SW480 (cell line): ENCODE results near the gene HIVEP3.
A peak's percentile ranks its signal among the peaks of the same experiment; 100 is the strongest.

Experiments used
- DNase-seq: peaks from one replicate; pipeline ENCODE4 v3.0.0-alpha.2; 2016; ENCODE audit warnings: low spot score

HIVEP3 gene

DNA sequence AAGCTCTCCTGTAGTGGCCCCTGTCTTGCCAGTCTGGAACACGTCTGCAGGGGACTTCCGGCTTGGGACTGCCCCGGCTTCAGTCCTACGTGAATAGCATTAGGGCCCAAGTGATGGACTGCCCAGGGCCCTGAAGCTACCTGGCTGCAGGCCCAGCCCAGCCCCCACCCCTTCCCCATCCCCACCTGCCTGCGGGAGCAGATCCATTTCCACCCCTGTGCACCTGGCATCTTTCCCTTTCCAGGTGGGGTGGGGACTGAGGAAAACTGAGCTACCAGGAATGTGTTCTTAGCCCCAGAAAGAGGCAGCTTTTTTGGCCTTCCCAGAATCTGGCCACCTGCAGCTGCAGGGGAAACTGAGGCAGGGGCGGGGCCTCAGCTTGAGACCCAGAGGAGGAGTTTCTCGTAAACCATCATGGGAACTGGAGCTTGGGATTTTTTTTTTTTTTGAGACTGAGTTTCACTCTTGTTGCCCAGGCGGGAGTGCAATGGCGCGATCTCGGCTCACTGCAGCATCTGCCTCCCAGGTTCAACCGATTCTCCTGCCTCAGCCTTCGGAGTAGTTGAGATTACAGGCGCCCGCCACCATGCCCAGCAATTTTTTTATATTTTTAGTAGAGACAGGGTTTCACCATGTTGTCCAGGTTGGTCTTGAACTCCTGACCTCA is 437.5 kb downstream of the HIVEP3 start:
- no peak for DNase-seq

DNA sequence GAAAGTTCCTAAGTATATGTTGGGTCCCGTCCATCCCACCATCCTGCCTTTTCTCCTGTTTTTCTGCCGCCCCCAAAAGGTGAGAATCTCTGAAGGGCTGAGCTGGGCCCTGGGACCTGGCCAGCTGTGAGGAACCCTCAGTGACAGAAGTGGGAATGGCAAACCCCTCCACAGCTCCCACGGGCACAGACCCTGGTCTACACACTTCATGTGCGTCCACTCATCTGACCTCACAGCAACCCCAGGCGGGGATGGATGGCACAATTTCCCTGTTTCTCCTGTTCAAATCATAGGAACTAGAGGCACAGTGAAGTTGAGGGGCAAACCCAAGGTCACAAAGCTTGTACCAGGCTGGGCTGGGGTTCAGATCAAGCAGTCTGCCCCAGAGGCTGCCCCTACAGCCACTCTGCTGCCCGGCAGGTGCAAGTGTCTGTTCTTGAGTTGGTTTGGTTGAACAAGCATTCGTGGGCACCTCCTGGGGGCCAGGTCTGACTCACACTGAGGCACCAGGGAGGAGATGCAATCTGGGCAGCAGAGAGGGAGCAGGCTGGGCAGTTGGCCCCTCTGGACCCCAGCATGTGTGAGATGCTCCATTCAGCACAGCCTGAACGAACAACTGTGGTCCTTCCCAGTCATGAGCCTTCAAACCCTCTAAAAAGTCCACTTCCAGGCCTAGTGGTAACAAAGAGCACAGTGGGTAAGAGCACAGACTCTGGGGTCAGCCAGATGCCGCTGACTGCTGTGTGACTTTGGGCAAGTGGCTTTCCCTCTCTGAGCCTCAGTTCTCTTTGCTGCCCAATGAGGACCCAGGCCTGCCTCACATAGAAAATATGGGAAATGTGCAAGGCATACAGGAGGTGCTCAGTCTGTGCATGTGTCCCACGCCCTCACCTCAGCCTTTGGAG is 438.3 kb downstream of the HIVEP3 start:
- no peak for DNase-seq

DNA sequence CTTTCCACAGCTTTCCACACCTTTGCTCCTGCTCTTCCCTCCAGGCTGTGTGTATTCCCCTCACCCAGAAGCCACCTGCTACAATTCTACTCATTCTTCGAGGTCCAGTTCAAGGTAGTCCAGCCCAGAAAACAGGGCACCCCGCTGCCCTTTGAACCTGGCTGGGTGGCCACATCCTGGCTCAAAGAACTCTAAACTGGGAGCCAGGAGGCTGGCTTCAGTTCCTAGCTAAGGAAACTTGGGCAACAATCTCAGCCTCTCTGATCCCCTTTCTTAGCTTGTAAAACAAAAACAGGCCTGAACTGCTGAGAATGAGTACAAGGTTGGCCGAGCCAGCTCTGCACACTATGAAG is 438.9 kb downstream of the HIVEP3 start:
- DNase-seq: no peak

DNA sequence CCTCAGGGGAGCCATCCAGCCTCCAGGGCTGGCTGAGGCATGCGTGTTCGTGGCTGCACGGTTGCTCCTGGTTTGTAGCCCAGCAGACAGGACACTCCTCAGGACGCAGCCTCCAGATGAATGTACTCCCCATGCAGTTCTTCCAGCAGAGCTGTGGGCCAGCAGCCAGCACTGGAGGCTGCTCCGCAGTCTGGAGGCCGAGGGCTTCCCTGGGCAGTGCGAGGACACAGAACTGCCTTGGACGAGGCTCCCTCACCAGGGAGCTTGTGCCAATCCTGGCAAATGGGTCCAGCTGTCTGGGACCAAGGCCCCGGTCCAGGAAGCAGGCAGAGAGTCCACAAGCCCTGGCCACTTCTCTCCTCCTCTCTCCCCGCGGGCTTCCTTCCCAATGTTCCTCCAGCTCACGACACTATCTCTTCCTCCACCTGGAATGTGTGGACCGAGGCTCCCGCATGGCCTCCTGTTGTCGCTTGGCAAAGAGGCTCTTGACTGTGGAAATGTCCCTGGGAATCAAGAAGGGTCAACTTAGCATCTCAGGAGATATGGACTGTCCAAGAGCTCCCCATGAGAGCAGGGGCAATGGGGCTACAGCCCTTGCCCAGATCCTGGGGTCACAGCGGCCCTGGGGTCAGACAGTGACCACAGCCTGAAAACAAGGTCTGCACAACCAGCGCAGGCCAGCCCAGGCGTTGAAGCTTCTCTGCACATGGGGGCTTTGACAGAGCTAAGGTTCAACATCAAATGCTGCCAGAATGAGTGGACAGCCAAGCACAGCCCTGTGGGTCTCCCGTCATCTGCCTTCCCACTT is 439.5 kb downstream of the HIVEP3 start:
- DNase-seq: no peak

DNA sequence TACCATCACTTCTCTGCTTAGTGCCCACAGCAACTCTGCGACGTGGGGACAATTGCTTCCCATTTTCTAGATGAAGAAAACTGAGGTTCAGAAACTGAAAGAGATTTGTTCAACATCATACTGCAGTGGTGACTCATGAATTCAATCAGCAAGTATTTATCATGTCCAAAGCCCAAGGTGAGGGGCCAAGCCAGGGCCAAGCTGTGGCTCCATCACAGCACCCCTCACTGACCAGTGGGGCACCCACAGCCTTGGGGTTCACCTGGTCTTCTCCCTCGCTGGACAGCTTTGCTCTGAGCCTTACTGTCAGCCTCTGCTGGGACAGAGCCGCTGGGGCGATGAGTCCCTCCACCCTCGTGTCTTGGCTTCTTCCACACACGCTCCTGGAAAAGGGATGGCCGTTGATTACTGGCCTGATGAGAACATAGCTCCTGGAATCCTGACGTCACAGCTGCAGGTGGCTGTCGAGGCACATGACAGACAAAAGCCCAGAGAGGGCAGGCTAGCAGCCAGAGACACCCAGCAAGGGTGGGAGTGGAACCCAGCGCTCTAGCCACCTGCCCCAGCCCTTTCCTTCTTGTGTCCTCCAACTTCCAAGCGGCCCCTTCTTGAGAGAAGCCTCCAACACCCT is 440.5 kb downstream of the HIVEP3 start:
- DNase-seq: no peak

DNA sequence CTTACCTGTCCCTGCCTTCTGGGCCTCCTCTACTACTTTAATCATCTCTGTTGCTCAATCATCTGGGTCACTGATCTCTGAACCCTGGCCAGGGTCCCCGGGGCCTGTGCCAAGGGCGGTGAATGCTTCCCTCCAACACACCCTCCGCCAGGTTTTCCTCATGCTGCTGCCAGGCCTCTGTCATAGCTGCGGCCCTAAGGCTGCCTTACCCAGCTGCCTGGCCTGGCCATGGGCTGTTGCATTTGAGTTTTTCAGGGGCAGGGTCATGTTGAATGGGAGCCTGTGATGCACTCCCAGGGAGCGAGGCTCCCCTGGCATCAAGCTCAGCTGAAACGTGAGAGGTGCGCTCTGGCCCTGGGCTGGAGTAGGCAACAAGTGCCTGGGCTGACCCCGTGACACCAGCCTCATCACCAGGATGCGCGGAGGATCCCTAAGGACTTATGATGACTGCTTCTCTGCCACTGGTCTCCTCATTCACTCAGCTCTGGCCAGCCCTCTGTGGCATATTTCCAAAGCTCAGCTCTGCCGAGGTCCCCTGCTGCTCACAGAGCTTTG is 441.8 kb downstream of the HIVEP3 start:
- DNase-seq: no peak

DNA sequence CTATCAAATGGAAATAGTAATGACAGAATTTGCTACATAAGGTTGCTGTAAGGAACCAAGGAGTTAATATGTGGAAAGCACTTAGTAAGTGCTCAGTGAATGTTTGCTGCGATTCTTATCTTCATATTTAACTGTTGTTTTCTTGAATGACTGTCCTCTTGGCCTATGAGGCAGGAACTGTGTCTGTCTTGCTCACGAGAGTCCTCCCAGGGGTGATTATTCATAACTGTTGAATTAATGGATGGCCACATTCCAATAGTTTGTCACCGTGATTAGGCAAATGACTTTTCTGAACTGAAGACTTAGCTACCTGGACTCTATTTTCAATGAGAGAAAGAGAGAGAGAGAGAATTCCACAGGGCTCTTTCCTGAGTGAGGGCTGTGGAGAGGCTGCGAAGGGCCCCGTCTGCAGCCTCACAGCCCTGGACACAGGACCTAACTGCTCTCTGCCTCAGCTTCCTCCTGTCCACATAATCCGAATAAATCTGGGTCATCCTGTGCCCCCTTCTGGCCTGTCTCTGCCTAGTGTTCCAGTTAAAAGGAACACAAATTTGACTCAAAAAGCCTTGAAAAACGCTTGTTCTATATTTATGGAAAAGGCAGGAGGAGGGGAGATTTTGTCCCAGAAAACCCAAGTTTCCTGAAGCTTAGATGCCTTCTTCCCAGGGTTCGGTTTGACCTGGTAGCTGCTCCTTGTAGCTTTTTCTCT is 442.7 kb downstream of the HIVEP3 start:
- DNase-seq: no peak

DNA sequence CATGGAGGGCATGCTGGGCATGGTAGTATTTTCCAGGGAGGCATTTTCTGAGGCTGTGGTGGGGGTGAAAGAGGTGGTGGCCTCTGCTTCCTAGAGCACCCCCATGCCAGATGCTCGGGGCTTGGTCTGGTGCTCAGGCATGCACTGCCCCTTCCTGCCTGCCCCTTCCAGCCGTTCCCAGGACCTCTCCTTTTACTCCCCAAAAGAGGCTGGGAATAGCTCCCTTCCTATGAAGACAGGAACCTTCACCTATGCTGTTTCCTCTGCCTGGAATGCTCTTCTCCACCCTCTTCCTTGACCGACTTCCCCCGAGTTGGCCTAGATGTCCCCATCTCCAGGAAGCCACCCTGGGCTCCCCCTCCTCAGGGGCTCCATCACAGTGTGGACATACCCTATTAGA is 443.4 kb downstream of the HIVEP3 start:
- no peak for DNase-seq

DNA sequence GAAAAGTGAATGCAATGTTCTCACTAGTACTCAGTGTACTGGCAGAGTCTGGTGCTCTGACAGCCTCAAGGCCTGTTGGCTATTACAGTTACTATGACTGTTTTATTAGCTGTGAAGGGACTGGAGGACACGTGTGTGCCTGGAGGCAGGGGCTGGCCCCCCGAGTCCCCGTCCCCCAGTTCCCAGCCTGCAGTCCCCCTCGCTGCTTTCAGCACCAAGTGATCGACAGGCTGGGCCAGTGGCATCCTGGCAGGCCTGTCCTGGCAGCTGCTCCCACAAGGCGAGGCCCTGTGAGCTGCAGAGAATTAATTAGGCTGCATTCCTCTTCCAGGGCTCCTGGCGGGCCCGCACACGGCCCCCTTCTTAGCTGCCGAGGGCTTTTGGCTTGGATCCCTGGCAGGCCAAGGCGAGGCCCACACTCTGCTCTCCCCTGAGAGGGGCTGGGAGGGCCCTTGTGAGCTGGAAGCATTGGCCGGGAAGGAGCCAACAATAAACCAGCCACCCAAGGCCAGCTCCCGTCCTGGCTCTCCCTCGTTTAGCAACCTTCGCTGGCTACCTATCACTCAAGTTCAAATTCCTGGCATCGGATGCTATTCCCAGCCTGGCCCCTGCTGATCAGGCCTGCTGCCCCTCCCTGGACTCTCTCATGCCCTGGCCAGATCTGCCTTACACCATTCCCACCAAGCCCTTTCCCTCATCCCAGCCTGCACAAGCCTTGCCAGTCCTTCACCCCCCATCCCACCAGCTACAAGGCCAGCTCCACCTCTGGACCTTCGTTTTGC is 444.0 kb downstream of the HIVEP3 start:
- DNase-seq: no peak

DNA sequence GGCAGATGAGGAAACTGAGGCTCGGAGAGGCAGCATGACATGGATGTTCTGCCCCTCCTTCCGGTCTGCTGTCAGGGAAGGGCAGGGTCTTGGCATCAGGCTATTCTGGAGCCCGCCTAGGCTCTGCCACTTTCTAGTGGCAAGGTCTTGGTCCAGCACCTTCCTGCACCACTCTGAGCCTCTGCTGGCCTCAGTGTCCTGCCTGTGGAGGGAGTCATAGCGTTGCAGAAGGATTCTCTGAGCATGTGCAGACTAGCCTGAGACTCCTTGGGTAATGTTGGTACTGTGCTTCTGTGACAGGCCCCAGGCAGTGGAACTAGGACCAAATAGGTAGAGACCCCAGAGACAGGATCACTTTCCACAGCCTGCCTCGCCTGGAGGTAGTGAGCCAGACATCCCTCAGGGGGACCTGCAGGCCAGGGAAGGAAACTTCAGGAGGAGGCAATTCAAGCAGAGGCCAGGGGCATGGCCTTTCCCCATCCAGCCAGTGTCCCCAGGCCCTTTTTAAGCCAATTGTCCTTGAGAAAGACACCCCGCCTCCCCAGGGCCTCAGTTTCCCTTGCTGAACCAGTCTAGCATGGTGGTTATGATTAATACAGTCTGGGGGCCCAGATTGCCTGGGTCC is 444.9 kb downstream of the HIVEP3 start:
- DNase-seq: no peak

DNA sequence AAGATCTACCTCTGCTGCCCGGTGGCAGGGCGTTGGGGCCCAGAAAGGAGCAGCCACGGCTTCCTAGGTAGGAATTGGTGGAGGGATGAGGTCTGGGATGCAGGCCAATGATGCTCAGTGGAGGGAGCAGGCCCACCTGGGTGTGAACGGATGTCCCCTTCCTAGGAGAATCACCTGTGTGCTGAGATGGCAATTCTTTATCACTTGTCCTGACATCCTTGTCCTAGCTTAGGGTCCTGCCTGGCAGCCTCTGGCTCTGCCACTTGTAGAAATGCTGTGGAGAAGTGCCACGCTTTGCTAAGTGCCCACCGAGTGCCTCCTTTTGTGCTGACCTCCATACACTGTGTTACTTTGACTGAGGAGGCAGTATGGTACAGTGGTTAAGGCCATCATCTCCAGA is 447.1 kb downstream of the HIVEP3 start:
- DNase-seq: no peak

DNA sequence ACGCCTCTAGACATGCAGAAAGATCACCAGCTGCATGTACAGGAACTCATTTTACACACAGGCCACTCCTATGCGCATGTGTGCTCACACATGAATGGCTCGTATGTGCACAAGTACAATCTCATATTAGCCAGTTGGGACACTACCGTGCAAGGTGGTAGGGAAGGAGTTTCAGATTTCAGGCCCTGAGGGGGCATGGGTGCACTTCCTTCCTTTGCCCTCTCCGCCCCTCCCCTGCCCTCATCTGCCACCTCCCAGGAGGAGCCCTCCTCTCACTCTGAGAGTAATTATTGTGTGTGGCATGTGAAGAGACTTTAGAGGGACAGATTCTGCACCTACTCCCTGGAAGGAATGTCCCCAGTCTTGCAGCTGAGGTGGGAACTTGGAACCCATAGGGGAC is 449.0 kb downstream of the HIVEP3 start:
- DNase-seq: no peak

DNA sequence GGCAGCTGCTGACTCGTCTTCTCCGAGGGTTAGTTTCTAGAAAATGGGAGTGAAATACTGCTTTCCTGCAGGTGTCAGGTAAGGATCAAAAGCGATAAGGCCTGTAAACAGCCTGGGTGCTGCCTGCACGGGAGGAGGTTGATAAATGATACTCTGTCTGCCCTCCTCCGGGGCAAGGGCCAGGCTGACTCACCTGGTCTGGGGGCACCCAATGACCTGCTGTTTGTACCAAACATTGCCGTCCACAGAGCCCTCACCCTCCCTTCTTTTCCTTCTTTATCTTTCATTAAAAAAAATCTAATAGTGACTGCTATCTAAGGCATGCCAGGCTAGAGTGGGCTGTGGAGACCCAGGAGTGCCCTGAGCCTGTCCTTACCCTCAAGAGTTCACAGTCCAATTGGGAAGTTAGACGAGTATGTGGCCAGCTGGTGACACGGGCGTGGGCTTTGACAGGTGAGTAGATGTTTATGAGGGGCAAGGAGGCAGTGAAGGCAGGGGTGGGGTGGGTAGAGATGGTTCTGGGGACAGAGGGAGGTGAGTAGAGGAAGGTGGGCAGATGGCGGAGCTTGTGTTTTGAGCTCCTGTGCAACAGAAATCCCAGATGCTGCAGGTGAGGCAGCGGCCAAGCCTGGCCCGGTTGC is 450.5 kb downstream of the HIVEP3 start:
- DNase-seq: peak; percentile 32

DNA sequence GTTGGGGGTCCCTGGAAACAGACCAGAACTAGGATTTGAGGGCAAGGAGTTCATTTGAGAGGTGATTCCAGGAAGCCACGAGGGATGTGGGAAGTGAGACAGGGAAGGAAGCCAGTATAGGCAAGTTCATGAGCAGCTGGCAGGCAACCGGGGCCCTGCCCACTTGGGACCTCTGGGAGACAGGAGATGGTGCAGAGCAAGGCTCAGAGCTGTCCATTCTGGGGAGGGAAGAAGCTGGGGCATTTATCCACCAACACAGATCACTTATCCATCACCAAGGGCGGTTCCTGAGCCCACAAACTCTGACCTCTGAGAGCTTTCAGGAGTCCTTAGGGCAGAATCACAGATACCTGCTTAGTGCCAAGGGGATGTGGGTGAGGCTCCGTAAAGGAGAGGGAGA is 451.0 kb downstream of the HIVEP3 start:
- no peak for DNase-seq

DNA sequence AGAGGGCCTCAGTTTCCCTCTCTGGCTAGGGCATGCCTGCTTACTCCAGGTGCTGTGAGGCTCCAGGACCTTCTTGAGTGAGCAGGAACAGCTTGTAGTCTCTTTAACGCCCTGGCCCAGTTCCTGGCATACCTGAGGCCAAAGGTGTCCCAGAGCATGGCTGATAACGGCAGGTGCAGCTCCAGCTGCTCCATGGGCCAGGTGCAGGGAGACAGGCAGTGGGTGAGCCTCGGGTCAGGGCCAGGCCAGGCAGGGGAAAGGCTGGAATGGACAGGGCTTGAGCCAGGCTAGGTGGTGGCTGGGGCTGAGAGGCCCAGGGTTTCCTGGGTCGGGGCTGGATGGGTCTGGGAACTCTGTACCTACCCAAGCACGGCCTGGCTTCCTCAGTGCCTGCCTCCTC is 452.6 kb downstream of the HIVEP3 start:
- no peak for DNase-seq

DNA sequence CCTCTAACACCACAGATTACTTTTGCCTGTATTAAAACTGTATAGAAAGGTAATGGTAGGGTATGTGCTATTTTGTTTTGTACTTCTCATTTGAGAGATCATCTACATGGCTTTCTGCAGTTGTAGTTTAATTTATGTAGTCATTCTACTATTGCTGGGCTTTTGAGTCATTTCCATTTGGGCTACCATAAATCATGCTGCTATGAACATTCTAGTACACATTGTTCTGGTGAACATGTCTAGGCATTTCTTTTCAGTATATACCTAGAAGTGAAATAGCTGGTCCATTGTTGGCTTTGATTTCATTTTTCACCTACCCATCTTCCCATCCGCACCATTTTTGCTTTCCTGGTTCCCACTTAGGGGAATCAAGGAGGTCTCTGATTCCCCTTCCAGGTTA is 453.0 kb downstream of the HIVEP3 start:
- DNase-seq: no peak

DNA sequence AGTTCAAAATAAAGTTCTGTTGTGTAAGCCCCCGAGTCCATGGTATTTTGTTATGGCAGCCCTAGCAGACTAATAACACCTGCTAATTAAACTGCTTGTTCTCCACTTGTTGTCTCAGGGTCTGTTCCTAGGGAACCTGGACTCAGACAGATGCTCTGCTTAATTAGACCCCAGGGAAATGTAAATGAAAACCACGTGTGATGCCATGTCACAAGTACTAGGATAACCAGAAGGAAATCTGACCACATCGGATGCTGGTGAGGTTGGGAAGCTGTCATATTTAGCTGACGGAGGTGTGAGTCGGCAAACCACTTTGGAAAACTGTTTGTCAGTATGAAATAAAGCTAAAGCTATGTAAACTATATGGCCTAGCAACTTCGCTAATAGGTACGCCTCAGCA is 453.8 kb downstream of the HIVEP3 start:
- DNase-seq: no peak

DNA sequence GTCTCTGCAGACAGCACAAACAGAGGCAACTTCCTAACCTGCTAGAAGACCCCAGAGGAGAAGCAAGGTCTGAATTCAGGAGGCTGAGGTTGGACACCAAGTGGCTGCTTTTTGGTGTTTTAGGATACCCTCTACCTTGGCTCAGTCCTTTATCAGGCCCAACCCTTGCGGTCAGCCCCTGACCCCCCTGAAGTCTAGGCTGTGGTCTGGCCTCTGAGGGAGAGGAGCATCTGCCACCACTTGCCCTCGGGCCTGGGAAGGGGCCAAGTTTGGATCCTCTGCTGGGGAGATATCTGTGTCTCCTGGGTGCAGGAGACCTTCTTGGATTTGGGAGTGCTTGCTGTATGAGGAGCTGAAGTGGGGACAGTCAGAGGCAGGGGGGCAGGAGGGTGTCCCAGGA is 455.2 kb downstream of the HIVEP3 start:
- DNase-seq: no peak

DNA sequence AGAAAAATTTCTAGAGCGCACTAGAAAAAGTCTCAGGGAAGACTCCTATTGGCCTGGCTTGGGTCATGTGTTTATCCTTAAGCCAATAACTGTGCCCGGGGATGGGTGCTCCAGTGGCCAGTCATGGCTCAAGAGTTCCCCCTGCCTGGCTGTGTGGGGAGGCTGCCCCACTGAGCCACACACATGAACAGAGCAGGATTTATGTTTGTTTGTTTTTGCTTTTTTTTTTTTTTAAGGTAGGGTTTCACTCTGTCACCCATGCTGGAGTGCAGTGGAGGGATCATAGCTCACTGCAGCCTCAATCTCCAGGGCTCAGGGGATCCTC is 456.1 kb downstream of the HIVEP3 start:
- DNase-seq: no peak
